Nephron progenitor cell (in vitro differentiated cells): ENCODE results near the gene DNAJC6.

Source experiments
- DNase-seq: peaks from one replicate; pipeline ENCODE4 v3.0.0; 2021
- H3K27ac Mint-ChIP-seq: 2 replicates; pipeline ENCODE4 v1.8.0; 2021; ENCODE audit warnings: mild to moderate bottlenecking, moderate library complexity, mixed read lengths
- H3K27me3 Mint-ChIP-seq: 2 replicates; pipeline ENCODE4 v1.8.0; 2021; ENCODE audit warnings: mild to moderate bottlenecking, low read depth, mixed read lengths; ENCODE audit not compliant: poor library complexity
- H3K36me3 Mint-ChIP-seq: 2 replicates; pipeline ENCODE4 v1.8.0; 2021; ENCODE audit warnings: low read depth, mixed read lengths
- H3K4me1 Mint-ChIP-seq: 2 replicates; pipeline ENCODE4 v1.8.0; 2021; ENCODE audit warnings: mixed read lengths
- H3K4me3 Mint-ChIP-seq: 2 replicates; pipeline ENCODE4 v1.8.0; 2021; ENCODE audit warnings: mild to moderate bottlenecking, moderate library complexity, mixed read lengths
- H3K9me3 Mint-ChIP-seq: 2 replicates; pipeline ENCODE4 v1.8.0; 2021; ENCODE audit warnings: mild to moderate bottlenecking, moderate library complexity, mixed read lengths
- TF ChIP-seq, protein P1 (sequence below): fragments of 200-600 bp; sonication (generic); IDR thresholded peaks from 2 replicates; pipeline ENCODE4 v1.5.0; 2021; ENCODE audit warnings: antibody characterized with exemption

Gene DNAJC6

DNA sequence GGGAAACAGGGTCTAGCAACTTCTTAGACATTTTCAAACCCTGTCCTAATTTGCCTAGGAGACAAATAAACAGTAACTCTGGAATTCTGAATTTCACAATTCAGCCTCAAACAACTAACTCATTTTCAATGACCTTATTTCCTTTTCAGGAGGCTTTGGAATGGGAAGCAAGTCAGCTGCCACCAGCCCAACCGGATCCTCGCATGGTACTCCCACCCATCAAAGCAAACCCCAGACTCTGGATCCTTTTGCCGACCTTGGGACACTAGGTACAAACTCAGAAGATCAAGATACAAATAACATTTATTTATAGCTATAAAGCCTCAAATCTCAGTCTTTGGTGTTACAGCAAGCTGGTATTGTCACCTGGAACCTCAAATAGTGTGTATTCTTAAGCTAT, 92.3 kb downstream of the DNAJC6 start:
- peaks cover 6% of the 10 kb centered on the region for H3K4me1 Mint-ChIP-seq
- H3K36me3 Mint-ChIP-seq, result no peaks in the 10 kb centered on the region
- TF ChIP-seq, protein P1, sequence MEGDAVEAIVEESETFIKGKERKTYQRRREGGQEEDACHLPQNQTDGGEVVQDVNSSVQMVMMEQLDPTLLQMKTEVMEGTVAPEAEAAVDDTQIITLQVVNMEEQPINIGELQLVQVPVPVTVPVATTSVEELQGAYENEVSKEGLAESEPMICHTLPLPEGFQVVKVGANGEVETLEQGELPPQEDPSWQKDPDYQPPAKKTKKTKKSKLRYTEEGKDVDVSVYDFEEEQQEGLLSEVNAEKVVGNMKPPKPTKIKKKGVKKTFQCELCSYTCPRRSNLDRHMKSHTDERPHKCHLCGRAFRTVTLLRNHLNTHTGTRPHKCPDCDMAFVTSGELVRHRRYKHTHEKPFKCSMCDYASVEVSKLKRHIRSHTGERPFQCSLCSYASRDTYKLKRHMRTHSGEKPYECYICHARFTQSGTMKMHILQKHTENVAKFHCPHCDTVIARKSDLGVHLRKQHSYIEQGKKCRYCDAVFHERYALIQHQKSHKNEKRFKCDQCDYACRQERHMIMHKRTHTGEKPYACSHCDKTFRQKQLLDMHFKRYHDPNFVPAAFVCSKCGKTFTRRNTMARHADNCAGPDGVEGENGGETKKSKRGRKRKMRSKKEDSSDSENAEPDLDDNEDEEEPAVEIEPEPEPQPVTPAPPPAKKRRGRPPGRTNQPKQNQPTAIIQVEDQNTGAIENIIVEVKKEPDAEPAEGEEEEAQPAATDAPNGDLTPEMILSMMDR, result no peak
- DNase-seq, result no peak
- peaks cover 21% of the 10 kb centered on the region for H3K27me3 Mint-ChIP-seq
- no peaks in the 10 kb centered on the region for H3K9me3 Mint-ChIP-seq
- H3K27ac Mint-ChIP-seq, result no peak overlapping the region
- no peak overlapping the region for H3K4me3 Mint-ChIP-seq

DNA sequence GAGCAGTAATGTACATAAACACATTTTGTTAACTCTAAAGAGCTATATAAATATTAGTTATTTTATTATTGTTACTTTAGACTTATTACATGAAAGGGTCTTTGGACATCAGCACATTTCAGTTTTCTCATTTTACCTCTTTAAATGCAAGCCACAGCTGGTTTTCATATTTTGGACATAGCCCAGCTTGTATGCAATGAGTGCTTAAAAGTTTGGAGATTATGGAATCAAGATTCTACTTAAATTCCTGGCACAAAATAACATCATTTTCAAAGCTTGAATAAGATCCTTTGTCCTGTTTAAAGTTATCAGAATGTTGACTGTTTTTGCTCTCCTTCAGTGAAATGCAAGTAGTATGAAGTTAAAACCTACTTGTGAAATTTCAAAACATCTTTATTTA, 95.6 kb downstream of the DNAJC6 start:
- H3K27me3 Mint-ChIP-seq, result peaks cover 25% of the 10 kb centered on the region
- no peak overlapping the region for H3K27ac Mint-ChIP-seq
- H3K4me1 Mint-ChIP-seq, result no peaks in the 10 kb centered on the region
- H3K9me3 Mint-ChIP-seq, result no peaks in the 10 kb centered on the region
- TF ChIP-seq, protein P1, result no peak
- H3K36me3 Mint-ChIP-seq, result no peaks in the 10 kb centered on the region
- H3K4me3 Mint-ChIP-seq, result no peak overlapping the region
- DNase-seq, result no peak

DNA sequence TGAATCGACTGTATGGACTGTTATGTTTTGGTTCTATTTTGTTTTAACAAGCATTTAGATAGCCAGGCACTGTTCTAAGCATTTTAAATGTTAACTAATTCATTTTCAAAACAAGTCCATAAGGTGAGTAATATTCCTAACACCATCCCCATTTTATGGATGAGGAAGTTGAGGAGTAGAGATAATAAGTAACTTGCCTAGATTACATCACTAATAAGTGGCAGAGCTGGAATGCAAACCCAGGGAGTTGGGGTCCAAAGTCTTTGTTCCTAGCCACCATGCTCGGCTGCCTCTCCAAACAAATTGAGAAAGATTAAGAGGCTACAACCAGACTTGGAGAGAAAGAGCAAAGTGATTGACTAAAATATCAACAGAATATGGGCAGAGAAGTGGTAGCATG, 98.5 kb downstream of the DNAJC6 start:
- H3K4me1 Mint-ChIP-seq, result no peaks in the 10 kb centered on the region
- H3K27ac Mint-ChIP-seq, result no peak overlapping the region
- no peaks in the 10 kb centered on the region for H3K9me3 Mint-ChIP-seq
- TF ChIP-seq, protein P1, result no peak
- no peak for DNase-seq
- H3K27me3 Mint-ChIP-seq, result peaks cover 21% of the 10 kb centered on the region
- H3K36me3 Mint-ChIP-seq, result no peaks in the 10 kb centered on the region
- no peak overlapping the region for H3K4me3 Mint-ChIP-seq

DNA sequence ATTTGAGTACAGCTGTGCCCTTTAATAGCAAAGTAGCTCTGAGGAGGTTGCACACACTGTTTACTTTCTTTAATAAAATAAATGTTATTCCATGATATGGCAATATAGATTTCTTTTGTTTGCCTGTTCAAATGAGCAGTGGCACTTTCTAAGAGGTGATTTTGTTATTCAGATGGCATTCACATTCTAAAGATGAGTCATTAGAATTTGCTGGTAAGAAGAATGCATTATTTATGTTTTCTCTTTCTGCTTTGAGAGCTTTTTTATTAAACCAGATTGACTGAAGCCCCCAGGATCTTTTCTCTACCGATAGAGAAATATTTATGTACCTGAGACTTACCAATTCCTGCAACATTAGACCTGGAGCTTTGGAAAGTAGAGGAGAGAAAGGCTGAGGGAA, 100.0 kb downstream of the DNAJC6 start:
- no peak overlapping the region for H3K27ac Mint-ChIP-seq
- H3K4me1 Mint-ChIP-seq, result no peaks in the 10 kb centered on the region
- TF ChIP-seq, protein P1, result no peak
- DNase-seq, result no peak
- H3K36me3 Mint-ChIP-seq, result no peaks in the 10 kb centered on the region
- no peaks in the 10 kb centered on the region for H3K9me3 Mint-ChIP-seq
- no peak overlapping the region for H3K4me3 Mint-ChIP-seq
- H3K27me3 Mint-ChIP-seq, result peaks cover 16% of the 10 kb centered on the region

DNA sequence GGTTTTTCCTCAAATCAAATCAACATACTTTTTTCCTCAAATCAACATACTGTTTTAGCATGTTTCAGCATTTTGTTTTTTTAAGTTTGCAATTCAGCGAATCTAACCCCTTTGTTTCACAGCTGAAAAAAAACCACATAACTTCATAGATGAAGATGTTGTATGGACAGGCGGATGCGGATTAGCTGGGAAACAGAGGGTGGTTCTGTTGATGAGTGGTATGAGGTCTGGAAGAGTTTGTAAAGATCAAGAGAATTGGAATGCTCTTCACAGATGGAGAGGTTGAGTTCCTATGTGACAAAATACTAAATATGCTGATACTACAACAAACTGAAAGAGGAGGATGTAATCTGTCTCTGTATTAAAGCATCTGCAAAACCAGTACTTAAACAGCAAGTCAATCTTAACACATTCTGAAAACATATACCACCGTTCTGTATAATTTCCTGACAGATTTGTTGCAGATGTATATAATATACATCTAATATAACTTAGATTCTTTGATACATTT, 100.5 kb downstream of the DNAJC6 start:
- no peaks in the 10 kb centered on the region for H3K9me3 Mint-ChIP-seq
- no peak overlapping the region for H3K27ac Mint-ChIP-seq
- no peaks in the 10 kb centered on the region for H3K36me3 Mint-ChIP-seq
- H3K27me3 Mint-ChIP-seq, result peaks cover 16% of the 10 kb centered on the region
- TF ChIP-seq, protein P1, result no peak
- no peak for DNase-seq
- H3K4me1 Mint-ChIP-seq, result no peaks in the 10 kb centered on the region
- no peak overlapping the region for H3K4me3 Mint-ChIP-seq

DNA sequence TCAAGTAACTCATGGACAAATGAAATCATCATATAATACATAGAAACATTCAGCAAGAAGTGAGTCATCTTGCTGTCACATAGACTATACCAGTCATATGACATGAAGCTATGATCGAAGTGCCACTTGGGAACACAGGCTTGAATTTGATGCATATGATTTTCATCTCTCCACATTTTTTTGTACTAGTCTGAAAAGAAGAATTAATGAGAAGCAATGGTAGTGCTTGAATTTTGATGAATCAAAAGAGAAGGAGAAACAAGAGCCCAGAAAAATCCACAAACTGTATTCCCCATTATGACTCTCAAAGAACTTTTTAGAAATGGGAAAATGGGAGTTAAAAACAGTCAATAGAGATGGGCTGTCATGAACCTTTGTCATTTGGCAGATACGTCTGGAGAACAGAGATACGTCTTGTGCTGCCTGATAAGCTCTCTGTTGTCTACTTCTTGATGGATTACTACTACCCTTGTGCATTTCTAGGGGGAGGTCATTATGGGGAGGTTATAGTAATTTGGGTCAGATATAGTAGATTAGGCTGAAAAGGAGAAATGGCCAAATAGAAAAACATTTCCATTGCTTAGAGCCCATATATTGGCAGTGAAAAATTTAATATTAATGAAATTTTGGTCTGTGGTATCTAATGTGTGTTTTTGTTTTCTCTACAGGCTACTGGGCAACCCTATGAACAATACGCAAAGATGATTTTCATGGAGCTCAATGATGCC, 103.1 kb downstream of the DNAJC6 start:
- no peak overlapping the region for H3K4me3 Mint-ChIP-seq
- no peaks in the 10 kb centered on the region for H3K4me1 Mint-ChIP-seq
- no peak for DNase-seq
- no peaks in the 10 kb centered on the region for H3K9me3 Mint-ChIP-seq
- H3K27me3 Mint-ChIP-seq, result peaks cover 13% of the 10 kb centered on the region
- H3K36me3 Mint-ChIP-seq, result no peaks in the 10 kb centered on the region
- H3K27ac Mint-ChIP-seq, result no peak overlapping the region
- TF ChIP-seq, protein P1, result no peak
